Retinal pigment epithelial cell (primary cell): ENCODE data around the gene TMEM217.

Experiments
- DNase-seq: peaks from one replicate; pipeline ENCODE4 v3.0.0-alpha.2; 2010; ENCODE audit warnings: low read depth
- H3K4me3 ChIP-seq: 2 replicates; pipeline ENCODE4 v1.5.1; 2011; ENCODE audit warnings: mild to moderate bottlenecking, low read length, control low read depth, moderate library complexity
- TF ChIP-seq, protein P1 (sequence below): conservative IDR thresholded peaks from 2 replicates; pipeline ENCODE4 v1.5.1; 2011; ENCODE audit warnings: low read depth, low read length, control low read depth, inconsistent platforms

The TMEM217 gene

GRCh38 chr6:37180075-37180474 lies 77.9 kb downstream of the TMEM217 start:
- TF ChIP-seq, protein P1, sequence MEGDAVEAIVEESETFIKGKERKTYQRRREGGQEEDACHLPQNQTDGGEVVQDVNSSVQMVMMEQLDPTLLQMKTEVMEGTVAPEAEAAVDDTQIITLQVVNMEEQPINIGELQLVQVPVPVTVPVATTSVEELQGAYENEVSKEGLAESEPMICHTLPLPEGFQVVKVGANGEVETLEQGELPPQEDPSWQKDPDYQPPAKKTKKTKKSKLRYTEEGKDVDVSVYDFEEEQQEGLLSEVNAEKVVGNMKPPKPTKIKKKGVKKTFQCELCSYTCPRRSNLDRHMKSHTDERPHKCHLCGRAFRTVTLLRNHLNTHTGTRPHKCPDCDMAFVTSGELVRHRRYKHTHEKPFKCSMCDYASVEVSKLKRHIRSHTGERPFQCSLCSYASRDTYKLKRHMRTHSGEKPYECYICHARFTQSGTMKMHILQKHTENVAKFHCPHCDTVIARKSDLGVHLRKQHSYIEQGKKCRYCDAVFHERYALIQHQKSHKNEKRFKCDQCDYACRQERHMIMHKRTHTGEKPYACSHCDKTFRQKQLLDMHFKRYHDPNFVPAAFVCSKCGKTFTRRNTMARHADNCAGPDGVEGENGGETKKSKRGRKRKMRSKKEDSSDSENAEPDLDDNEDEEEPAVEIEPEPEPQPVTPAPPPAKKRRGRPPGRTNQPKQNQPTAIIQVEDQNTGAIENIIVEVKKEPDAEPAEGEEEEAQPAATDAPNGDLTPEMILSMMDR = no peak
- no peak overlapping the region for H3K4me3 ChIP-seq
- DNase-seq = no peak

DNA sequence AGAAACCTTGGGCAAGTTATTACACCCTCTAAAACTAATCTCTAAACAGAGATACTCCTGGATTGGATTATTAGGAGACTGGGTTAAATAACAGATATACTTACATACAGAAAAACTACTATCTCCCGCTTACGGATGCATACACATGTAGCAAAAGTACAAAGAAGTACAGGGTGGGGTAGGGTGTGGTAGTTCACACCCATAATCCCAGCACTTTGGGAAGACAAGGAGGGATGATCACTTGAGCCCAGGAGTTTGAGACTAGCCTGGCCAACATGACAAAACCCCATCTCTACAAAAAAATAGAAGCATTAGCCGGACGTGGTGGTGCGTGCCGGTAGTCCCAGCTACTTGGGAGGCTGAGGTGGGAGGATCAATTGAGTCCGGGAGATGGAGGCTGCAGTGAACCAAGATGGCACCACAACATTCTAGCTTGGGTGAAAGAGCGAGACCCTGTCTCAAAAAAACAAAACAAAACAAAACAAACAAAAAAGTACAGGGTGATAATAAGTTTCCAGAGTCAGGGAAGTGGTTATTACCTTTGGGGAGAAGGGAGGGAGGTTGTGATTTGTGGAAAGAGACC lies 79.9 kb downstream of the TMEM217 start:
- DNase-seq = no peak
- no peak overlapping the region for H3K4me3 ChIP-seq
- TF ChIP-seq, protein P1 = no peak

DNA sequence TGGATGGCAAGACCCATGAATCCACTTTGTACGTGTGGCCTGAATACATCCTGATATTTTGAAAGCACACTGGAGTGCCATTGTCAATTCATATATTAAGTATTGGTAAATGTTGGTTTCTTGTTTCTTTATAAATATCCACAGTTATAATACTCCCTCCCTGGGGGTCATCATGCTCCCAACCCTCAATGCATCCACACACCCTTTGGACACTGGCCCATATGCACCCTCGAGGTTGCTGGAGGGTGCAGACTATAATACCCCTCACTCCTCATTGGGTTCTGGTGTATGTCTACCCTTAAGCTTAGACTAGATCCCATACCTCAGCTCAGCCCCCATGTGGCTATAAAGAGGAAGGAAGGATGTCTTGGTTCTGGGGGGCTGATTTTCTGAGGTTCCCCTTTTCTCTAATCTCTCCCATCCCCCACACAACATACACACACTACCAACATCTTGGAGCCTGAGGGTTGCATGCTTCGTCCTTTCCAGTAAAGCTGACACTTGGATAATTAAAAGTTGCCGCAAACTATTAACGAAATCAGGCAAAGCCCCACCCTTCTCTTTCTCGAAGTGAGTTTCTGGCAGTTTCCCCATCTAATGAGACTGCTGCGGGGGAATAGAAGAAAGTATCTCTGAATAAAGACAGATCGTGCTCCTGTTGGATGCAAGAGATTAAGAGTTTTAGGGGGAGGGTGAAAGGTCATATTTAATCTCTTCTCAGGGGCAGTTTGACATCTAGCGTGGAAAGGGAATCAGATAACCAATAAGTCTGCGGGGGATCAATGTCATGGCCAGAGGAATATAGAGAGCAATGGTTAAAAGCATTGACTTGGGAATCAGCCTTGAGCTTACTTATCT lies 80.6 kb downstream of the TMEM217 start:
- TF ChIP-seq, protein P1 = peak; percentile 14
- no peak for DNase-seq
- no peak overlapping the region for H3K4me3 ChIP-seq

- no peak overlapping the region for H3K4me3 ChIP-seq
- DNase-seq = no peak
- TF ChIP-seq, protein P1 = no peak
These were observed 81.5 kb downstream of the TMEM217 start for GRCh38 chr6:37176268-37177076.

GRCh38 chr6:37175332-37176267 lies 82.3 kb downstream of the TMEM217 start:
- DNase-seq = no peak
- TF ChIP-seq, protein P1 = no peak
- H3K4me3 ChIP-seq = no peak overlapping the region
